Smooth muscle cell (in vitro differentiated cells): Measurements from ENCODE around the gene TSSK6. TPM values are rescaled to one million over a fixed set of nuclear protein-coding genes. Genes with fewer than 3 reads are reported as not detected.

ENCODE experiments used
- DNase-seq: peaks from one replicate; lab custom pipeline; 2025; ENCODE audit not compliant: unreplicated experiment; lab: John Stamatoyannopoulos, UW
- H2AFZ ChIP-seq: fragments of 200-600 bp; sonication (generic); 2 replicates; pipeline ENCODE4 v1.6.0; 2016; ENCODE audit warnings: antibody characterized with exemption, low read depth, mild to moderate bottlenecking
- H3F3A ChIP-seq: fragments of 200-600 bp; sonication (generic); 2 replicates; pipeline ENCODE4 v1.6.0; 2017; ENCODE audit warnings: antibody characterized with exemption, low read depth
- H3K27ac ChIP-seq: fragments of 200-600 bp; sonication (generic); 2 replicates; pipeline ENCODE4 v1.5.1; 2016; ENCODE audit warnings: low read depth, mild to moderate bottlenecking
- H3K27me3 ChIP-seq: fragments of 200-600 bp; sonication (generic); 2 replicates; pipeline ENCODE4 v1.6.1; 2016; ENCODE audit warnings: low read depth, mild to moderate bottlenecking
- H3K36me3 ChIP-seq: fragments of 200-600 bp; sonication (generic); 2 replicates; pipeline ENCODE4 v1.5.1; 2016; ENCODE audit warnings: low read depth
- H3K4me1 ChIP-seq: fragments of 200-600 bp; sonication (generic); 2 replicates; pipeline ENCODE4 v1.5.1; 2016; ENCODE audit warnings: low read depth
- H3K4me2 ChIP-seq: fragments of 200-600 bp; sonication (generic); 2 replicates; pipeline ENCODE4 v1.6.0; 2016; ENCODE audit warnings: mild to moderate bottlenecking
- H3K4me3 ChIP-seq: fragments of 200-600 bp; sonication (generic); 2 replicates; pipeline ENCODE4 v1.5.1; 2016; ENCODE audit warnings: mild to moderate bottlenecking
- H3K79me2 ChIP-seq: fragments of 200-600 bp; sonication (generic); 2 replicates; pipeline ENCODE4 v1.6.0; 2016; ENCODE audit warnings: low read depth, mild to moderate bottlenecking
- H3K9ac ChIP-seq: fragments of 200-600 bp; sonication (generic); 2 replicates; pipeline ENCODE4 v1.6.0; 2016; ENCODE audit warnings: low read depth
- H3K9me3 ChIP-seq: fragments of 200-600 bp; sonication (generic); replicated peaks from 2 replicates; pipeline ENCODE4 v1.5.1; 2016; ENCODE audit warnings: low read depth
- H4K20me1 ChIP-seq: fragments of 200-600 bp; sonication (generic); 2 replicates; pipeline ENCODE4 v1.6.0; 2016; ENCODE audit warnings: low read depth
- CTCF ChIP-seq: fragments of 200-600 bp; sonication (generic); IDR thresholded peaks from 2 replicates; pipeline ENCODE4 v1.5.1; 2017; ENCODE audit warnings: borderline replicate concordance, mild to moderate bottlenecking, antibody characterized with exemption; ENCODE audit not compliant: insufficient read depth, poor library complexity, severe bottlenecking
- WGBS: methylation state at CpG from one replicate; pipeline ENCODE4 v1.1.7; 2016; ENCODE audit warnings: low lambda C conversion rate; 5-methylcytosine and 5-hydroxymethylcytosine counted together
- polyA plus RNA-seq: library from polyadenylated mRNA; unstranded; fragments of >200 nt; fragmentation: Nextera tagmentation; extraction: Ambion mirVana; gene quantifications from 2 replicates; pipeline ENCODE4 v1.2.1, GENCODE V29; 2016
- total RNA-seq: library from RNA; depleted of rRNA; stranded (reverse); fragments of >200 nt; gene quantifications from 2 replicates; pipeline ENCODE4 v1.2.3, GENCODE V29; 2014

TSSK6 gene
- total and polyA plus RNA-seq, 2 experiments from 2014 or later, result 0.49 to 1.3 TPM

GRCh38 chr19:19561946-19562664 lies 46.8 kb upstream of the TSSK6 start:
- Histone ChIP-seq H3K9me3 (no peaks in the 10 kb centered on the region), H3K27me3 (no peaks in the 10 kb centered on the region), H3K4me2 (no peak overlapping the region), H4K20me1 (no peaks in the 10 kb centered on the region), H3F3A (no peaks in the 10 kb centered on the region), H3K79me2 (no peaks in the 10 kb centered on the region), H3K4me3 (no peak overlapping the region), H2AFZ (no peak overlapping the region), H3K27ac (no peak overlapping the region), H3K4me1 (no peaks in the 10 kb centered on the region), H3K9ac (no peak overlapping the region), H3K36me3 (no peaks in the 10 kb centered on the region)
- no peak for TF ChIP-seq CTCF
- 95% methylated on average over 26 of the region's 26 CpGs for WGBS
- no peak for DNase-seq

- Histone ChIP-seq H3F3A (no peaks in the 10 kb centered on the region), H3K4me1 (no peaks in the 10 kb centered on the region), H3K4me2 (no peak overlapping the region), H3K27me3 (no peaks in the 10 kb centered on the region), H4K20me1 (no peaks in the 10 kb centered on the region), H3K27ac (no peak overlapping the region), H3K9me3 (no peaks in the 10 kb centered on the region), H3K36me3 (no peaks in the 10 kb centered on the region), H3K79me2 (no peaks in the 10 kb centered on the region), H3K9ac (no peak overlapping the region), H3K4me3 (no peak overlapping the region), H2AFZ (no peak overlapping the region)
- no peak for DNase-seq
- 74% methylated on average over 4 of the region's 4 CpGs for WGBS
- TF ChIP-seq CTCF, result no peak
Measured at GRCh38 chr19:19559931-19560330, 44.6 kb upstream of the TSSK6 start.

- Histone ChIP-seq H3F3A (no peaks in the 10 kb centered on the region), H2AFZ (no peak overlapping the region), H3K9ac (no peak overlapping the region), H3K9me3 (no peaks in the 10 kb centered on the region), H3K27me3 (no peaks in the 10 kb centered on the region), H3K4me2 (no peak overlapping the region), H3K4me1 (no peaks in the 10 kb centered on the region), H3K79me2 (no peaks in the 10 kb centered on the region), H3K4me3 (no peak overlapping the region), H3K36me3 (no peaks in the 10 kb centered on the region), H4K20me1 (no peaks in the 10 kb centered on the region), H3K27ac (no peak overlapping the region)
- TF ChIP-seq CTCF, result no peak
- 96% methylated on average over 16 of the region's 16 CpGs for WGBS
- no peak for DNase-seq
Measured at GRCh38 chr19:19558636-19559035, 43.3 kb upstream of the TSSK6 start.

GRCh38 chr19:19558055-19558454 lies 42.7 kb upstream of the TSSK6 start:
- 89% methylated on average over 12 of the region's 15 CpGs for WGBS
- H2AFZ ChIP-seq, result no peak overlapping the region
- H3K79me2 ChIP-seq, result no peaks in the 10 kb centered on the region
- H3K27me3 ChIP-seq, result no peaks in the 10 kb centered on the region
- no peaks in the 10 kb centered on the region for H4K20me1 ChIP-seq
- no peak overlapping the region for H3K4me2 ChIP-seq
- H3K4me1 ChIP-seq, result no peaks in the 10 kb centered on the region
- no peak for DNase-seq
- no peak overlapping the region for H3K4me3 ChIP-seq
- H3K27ac ChIP-seq, result no peak overlapping the region
- no peaks in the 10 kb centered on the region for H3F3A ChIP-seq
- H3K9me3 ChIP-seq, result no peaks in the 10 kb centered on the region
- no peaks in the 10 kb centered on the region for H3K36me3 ChIP-seq
- TF ChIP-seq CTCF, result no peak
- no peak overlapping the region for H3K9ac ChIP-seq
